NOMO-1 treated with DMSO at 0.1 percent for 48 hours (cell line): ENCODE measurements around the gene HERC3.
A peak's percentile ranks its signal among the peaks of the same experiment; 100 is the strongest.

ENCODE experiments used
- DNase-seq: peaks from one replicate; lab custom pipeline; 2025; ENCODE audit not compliant: unreplicated experiment; lab: John Stamatoyannopoulos, UW

HERC3 gene

DNA sequence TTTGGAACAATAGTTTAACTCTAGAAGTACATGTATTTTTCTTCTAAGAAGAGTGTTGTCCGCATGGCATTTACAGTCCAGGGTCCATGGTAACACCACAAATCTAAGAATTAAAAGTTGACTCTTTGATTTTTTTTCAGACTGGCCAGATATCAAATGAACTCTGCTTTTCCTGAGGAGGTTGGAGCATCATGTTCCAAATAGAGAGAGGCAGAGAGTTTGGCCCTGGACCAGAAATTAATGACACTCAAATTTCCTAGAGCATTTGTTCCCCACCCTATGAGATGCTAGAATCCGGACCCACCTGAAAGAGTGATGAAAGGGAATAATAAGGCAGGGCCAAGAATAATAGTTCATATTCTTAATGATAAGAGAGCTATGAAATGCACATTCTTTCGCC, 152.3 kb downstream of the HERC3 start:
- no peak for DNase-seq

DNA sequence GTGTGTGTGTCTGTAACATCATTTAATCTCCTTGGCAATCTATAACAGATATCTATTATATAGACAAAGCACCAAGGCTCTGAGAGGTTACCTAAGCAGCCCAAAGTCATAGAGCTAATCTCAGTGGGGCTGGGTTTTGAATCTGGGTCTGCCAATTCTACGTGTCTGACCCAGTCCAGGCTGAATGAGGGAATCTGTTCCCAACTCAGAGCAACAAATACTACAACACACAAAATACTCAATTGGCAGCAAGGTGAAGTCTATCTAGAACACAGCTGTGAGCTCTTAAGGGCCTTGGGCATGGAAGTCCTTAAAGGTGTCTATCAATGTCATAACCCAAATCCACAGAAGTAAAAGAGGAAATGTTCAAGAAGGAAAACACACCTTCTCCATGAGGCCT, 152.9 kb downstream of the HERC3 start:
- no peak for DNase-seq

DNA sequence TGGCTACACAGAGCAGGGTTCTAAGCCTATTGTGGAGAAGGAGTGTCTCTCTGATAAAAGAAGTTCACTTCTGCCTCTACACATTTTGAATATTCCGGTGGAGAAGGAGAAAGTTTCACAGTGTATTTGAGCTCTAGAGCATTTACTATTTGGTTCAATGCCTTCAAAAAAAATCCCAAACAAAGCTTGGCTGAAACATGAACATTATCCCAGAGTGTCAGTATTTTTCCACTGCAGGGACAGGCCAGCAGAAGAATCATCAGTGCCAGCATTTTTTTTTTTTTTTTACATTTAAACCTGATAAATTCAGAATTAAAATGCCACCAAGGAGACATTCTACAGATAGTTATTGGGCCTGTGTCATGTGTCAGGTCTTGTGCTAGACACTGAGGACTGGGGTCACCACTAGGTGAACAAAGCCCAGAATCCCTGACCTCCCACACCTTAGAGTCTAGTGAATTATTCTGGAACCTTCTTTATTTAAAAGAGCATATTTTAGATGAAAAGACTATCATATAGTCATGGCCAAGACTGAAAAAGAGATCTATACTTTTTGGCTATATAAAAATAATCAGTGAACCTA, 153.4 kb downstream of the HERC3 start:
- no peak for DNase-seq

DNA sequence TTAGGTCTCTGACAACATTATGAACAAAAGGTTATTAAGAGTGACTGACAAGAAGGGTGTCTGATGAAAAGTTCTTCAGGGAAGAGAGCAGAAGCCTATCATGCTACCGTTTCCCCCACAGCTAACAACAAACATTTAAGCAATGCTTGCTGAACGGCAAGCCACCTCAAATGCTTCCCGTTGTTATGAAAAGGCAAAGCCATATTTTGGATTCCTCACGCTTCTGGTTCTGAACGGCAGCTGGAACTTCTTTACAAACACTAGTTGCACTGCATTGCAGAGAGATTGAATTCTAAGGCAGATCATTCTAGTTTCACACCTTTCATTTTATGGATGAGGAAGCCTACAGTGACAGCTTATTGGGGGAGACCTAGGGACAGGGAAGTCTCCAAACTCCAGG, 153.9 kb downstream of the HERC3 start:
- no peak for DNase-seq

DNA sequence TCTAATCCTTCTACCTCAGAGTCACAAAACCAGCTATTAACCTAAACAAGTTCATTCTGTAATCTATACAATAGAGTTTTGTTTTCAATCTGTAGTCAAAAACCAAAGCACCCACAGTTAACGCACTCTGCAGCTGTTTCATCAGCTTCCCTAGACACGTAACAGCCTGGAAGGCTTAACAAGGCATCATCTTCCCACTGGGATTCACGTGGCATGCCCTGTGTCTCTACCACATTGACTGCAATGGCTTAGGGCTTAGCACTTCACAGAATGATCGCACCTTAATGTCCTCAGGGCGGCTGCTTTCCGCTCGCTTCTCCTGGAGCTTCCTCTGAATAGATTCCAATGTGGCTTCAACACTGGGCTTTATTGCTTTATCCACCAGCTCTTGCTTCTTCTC, 155.1 kb downstream of the HERC3 start:
- DNase-seq = no peak

DNA sequence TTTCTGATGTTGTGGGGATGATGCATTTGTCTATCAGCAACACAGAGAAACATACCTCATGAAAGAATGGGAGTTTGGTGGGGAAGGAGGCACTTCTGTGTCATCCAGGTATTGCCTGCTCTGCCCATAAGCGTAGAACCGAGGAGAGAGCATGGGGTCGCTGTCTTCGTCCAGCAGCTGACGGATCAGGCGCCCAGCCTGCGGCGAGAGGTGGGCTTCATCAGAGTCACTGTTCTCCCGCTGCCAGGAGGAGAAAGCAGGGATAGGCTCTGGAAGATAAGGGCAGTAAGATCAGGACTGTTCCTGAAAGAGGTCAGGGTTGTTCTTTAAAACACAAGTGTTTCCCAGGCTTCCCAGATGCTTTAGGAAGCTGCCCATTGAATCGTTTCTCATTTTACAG, 158.1 kb downstream of the HERC3 start:
- DNase-seq = no peak

DNA sequence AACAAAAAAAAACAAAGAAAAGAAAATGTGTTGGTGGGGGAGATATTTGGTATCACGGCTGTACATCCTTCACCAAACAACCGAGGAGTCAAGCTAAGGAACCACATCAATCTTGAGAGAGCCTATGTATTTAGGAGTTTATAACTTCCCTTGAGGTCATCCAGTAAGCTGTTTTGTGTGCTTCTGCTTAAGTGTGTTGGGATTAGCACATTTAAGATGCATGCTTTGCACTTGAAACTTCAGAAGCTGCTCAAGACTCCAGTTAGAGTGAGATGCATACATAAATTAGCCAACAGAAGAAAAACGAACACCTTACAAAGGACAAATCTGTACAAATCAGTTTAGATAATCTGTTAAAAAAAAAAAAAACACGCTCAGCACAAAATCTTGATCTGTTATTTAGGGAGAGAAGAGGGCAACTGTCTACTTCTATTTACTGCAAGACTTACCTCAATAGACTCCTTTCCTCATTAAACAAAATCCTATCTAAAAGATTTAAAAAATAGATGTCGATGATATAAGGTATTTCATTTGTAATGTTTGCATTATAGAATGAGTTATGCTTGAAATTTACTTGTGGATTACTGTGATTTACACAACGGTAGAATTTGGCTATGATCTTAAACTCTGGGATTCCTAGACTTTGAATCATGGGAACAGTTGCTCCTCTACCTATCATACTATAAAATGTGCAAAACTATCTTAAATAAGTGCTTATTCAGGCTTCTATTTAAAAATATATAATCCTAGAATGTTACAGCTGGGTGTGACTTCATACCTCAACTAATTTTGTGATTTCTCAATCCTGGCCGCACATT, 159.2 kb downstream of the HERC3 start:
- DNase-seq = no peak

DNA sequence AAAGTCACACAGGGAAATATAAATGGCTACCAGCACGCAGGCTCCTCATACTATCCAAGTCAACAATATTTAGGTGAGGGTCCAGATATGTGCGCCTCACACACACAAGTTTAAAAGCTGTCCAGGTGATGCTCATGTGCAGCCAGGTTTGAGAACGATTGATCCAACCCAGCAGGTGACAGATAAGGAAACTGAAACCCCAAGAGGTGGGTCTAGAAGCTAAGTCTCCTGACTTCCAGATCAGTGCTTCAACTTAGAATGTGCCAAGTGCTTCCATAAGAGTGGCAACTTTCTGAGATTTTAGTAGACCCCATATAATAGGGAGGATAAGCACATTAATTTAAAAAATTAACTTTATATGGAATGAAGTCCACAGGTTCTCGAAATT, 159.8 kb downstream of the HERC3 start:
- DNase-seq = peak; percentile 50

DNA sequence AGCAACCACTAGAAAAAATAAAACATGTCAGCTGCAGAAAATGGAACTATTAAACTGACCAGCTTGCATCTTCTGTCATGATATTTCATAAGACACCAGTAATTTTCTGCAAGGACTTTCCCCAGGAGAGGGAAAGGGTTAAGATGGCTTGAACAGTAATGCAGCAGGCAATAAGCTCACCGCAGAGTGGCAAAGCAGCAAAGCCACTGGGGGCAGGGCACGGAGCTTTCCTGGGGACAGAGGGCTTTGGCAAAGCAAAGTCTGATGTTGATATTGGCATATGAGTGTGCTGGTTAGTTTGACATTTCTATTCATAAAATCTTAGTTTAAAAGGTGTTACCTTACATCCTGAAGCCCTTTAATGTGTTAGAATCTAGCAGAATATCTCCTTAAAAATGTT, 160.5 kb downstream of the HERC3 start:
- DNase-seq = peak; percentile 35

DNA sequence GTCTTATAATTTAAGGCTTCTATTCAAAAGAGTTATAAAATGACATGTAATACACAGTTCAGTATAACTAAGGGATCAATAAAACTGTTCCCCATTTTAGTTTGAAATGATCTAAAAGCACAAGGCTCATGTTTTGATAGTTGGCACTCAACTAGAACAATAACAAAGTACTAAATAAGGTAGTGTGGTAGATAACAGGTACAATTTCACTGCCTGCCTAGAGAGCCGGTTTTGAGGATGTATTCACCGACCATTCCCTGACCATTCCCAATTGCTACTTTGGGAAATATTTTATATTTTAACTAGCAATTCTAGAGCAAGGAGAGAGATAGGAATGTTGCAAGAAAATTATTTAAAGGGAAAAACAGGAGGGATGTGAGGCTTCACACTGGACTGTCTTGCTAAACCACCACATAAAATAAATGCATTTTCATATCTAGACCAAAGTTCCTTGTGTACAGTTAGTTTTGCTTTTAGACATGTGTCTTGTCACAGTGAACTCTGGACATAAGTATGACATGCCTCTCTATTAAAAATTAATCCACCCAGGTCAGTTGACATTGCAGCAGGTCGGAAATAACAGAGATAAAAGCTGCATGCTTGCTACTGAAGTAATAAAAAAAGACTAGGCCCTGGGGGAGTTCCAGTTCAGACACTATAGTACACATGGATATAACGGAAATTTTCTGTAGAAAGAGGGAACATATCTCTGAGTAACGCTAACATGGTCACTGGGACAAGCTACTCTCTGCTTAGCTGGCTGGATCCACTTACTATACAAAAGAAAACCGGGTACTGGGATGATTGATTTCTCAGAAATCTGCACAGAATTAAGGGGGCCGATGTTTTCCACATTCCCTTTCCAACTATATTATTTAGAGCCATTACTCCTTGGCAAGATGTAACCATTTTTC, 161.6 kb downstream of the HERC3 start:
- DNase-seq = no peak

DNA sequence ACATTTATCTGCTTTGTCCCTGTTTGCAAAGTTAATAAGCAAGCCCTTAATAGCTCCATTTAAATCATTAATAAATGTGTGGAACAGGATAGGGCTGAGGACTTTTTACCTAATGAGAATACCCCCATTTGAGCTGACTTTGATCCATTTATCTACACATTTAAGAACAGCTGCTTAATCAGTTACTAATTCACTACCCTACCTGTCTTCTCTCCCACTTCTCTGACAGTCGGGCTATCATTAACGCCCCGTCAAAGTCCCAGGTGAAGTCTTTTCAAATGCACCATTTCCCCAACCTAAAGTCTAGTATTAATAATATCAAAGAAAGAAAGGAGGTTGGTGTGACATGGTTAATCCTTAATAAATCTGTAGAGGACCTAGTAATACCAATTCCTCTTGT, 162.5 kb downstream of the HERC3 start:
- DNase-seq = no peak

DNA sequence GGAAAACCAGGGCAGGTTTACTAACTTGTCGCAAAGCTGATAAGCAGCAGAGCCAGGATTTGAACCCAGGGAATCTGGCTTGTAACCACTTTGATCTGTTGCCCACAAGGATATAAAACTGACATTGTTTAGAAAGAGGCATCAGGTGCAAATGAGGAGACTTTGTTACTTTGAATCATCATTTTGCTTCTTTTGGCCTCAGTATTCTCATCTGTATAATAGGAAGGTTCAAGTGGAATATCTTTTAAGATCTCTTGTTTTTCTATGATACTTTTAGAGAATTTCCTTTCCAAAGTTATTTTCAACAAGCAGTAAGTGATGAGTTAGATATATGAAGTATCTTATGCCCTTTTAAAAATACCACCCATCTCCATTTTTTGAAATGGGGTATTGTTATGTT, 163.2 kb downstream of the HERC3 start:
- no peak for DNase-seq

DNA sequence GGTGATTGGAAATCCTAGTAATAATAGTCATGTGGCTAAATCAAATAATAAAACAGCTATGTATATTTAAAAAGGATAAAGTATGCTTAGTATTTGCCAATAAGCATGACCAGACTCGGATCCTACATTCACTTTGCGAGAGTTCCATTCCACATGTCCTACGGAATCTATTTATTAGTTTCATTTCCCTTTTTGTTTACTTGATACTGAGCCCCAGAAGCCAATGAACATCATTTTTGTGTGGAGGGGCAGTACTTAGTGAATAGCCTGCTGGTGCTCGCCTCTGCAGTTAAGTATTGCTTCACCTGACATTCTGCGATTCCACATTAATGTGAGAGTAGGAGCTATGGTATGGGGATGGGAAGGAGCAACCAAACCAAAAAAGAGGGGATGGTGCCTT, 163.9 kb downstream of the HERC3 start:
- DNase-seq = peak; percentile 82

DNA sequence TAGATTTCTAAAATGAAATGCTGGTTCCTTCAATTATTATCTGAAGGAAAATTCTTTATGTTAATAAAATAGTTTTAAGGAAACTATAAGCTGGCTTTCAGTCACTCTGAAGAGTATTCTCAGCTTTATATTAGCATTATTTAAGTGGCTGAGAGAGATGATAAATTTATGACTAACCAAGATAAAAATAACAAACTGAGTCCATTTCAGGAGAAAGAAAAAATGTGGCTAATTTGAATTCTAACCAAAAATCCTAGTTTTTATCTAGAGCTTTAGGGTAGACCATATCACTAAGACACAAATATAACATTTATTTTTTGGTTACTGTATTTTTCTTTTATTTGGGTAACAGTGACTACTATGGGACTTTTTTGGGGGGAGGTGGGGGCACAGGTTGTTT, 164.8 kb downstream of the HERC3 start:
- no peak for DNase-seq

DNA sequence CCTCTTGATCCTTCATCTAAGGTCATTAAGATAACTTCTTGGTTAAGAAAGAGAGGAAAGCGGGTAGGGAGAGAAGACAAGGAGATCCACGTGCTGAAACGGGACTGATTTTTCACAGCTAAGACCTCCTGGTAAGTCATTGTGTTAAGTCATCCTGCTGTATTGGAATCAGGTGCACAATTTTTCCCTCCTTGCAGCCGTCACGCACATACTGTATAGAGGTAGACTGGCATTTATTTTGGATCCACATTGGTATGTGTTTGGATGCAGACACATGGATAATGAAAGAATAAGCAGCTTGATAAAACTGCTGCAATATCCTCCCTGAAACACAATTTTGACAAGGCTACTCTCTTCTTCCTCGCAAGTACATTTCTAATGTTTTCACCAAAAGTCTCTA, 165.5 kb downstream of the HERC3 start:
- DNase-seq = no peak
